ENCODE results near the gene ZNF318.

- TF ChIP-seq CTCF (IDR thresholded peaks at IDR 0.05), result no peak
- no peak for TF ChIP-seq POLR2A (IDR thresholded peaks at IDR 0.05)
These were observed 77.7 kb downstream of the ZNF318 start for GRCh38 chr6:43291708-43292107.
